Thyroid gland (tissue), 4 donors: Measurements from ENCODE around the gene KRTAP5-2. TPM values are rescaled to one million over a fixed set of nuclear protein-coding genes. Genes with fewer than 3 reads are reported as not detected.
"Not testable (repeated sequence)": the region's sequence is repeated elsewhere in the genome, so short reads cannot be mapped to it uniquely, and the experiment has no call there.

Experiments used
- DNase-seq, 2 donors: peaks; one replicate each; pipeline ENCODE4 v3.0.0-alpha.2; 2019
- H3K27ac ChIP-seq, 3 donors: fragments of 200-600 bp; sonication (generic); 1 replicate in 2 of 3; 2 replicates in 1 of 3; pipeline ENCODE4 v1.5.1; 2016 to 2019; ENCODE audit warnings: mild to moderate bottlenecking in 1 of 3, moderate library complexity in 1 of 3
- H3K27me3 ChIP-seq: fragments of 200-600 bp; sonication (generic); one replicate; pipeline ENCODE4 v1.5.1; 2019
- H3K36me3 ChIP-seq, 2 donors: fragments of 200-600 bp; sonication (generic); one replicate each; pipeline ENCODE4 v1.5.1; 2016 to 2019
- H3K4me1 ChIP-seq, 2 donors: fragments of 200-600 bp; sonication (generic); one replicate each; pipeline ENCODE4 v1.5.1; 2017 to 2019
- H3K4me3 ChIP-seq, 3 donors: fragments of 200-600 bp; sonication (generic); replicated peaks in 1 of 3; 1 replicate in 2 of 3; 2 replicates in 1 of 3; pipeline ENCODE4 v1.5.1; 2016; ENCODE audit warnings: mild to moderate bottlenecking in 1 of 3
- H3K9me3 ChIP-seq: fragments of 200-600 bp; sonication (generic); one replicate; pipeline ENCODE4 v1.5.1; 2017
- CTCF ChIP-seq, 6 experiments: fragments of 200-600 bp in 3 of 6; fragments of 450-650 bp in 3 of 6; sonication (generic) in 3 of 6; IDR thresholded peaks; one replicate each; pipeline ENCODE4 v1.5.1; 2016 to 2019; ENCODE audit warnings: antibody characterized with exemption in 6 of 6, mild to moderate bottlenecking in 2 of 6, inconsistent platforms in 1 of 6, moderate library complexity in 1 of 6
- POLR2A ChIP-seq, 2 donors: fragments of 450-650 bp; IDR thresholded peaks; one replicate each; pipeline ENCODE4 v1.6.1; 2017; ENCODE audit warnings: antibody characterized with exemption in 2 of 2, mild to moderate bottlenecking in 2 of 2, moderate library complexity in 1 of 2
- WGBS, 2 donors: methylation state at CpG; one replicate each; pipeline ENCODE4 v1.1.5; 2017; 5-methylcytosine and 5-hydroxymethylcytosine counted together
- intact Hi-C: fragments of 100-400 bp; cut with DNase I; formaldehyde crosslinking; loops from one replicate; pipeline ENCODE4 v1.15.1; 2023
- total RNA-seq, 4 donors: library from RNA; depleted of rRNA; stranded (reverse); fragments of >200 nt; gene quantifications; one replicate each; pipeline ENCODE4 v1.2.3, GENCODE V29; 2016

KRTAP5-2 gene
- total RNA-seq, 4 donors from 2014 or later: not detected

GRCh38 chr11:1597331-1597993, 632 bp downstream of the KRTAP5-2 start:
- Histone ChIP-seq H3K4me3 (no peak overlapping the region), H3K9me3 (no peaks in the 10 kb centered on the region), H3K36me3 (no peaks in the 10 kb centered on the region), H3K27ac (no peak overlapping the region), H3K4me1 (no peaks in the 10 kb centered on the region), H3K27me3 (no peaks in the 10 kb centered on the region)
- intact Hi-C loops: no loop called here
- WGBS, 2 donors: 78 to 94% methylated on average over 10 of the region's 10 CpGs
- TF ChIP-seq CTCF (IDR thresholded peaks at IDR 0.05) (no peak), POLR2A (IDR thresholded peaks at IDR 0.05) (no peak)
- no peak for DNase-seq

GRCh38 chr11:1596576-1597121, 1.4 kb downstream of the KRTAP5-2 start:
- H3K4me1 ChIP-seq, H3K27me3 ChIP-seq, DNase-seq, H3K36me3 ChIP-seq, intact Hi-C loops, H3K9me3 ChIP-seq, H3K27ac ChIP-seq, H3K4me3 ChIP-seq: not testable (repeated sequence)
- WGBS, 2 donors: 52 to 56% methylated on average over 12 to 18 of the region's 19 CpGs

GRCh38 chr11:1595994-1596575, 2.0 kb downstream of the KRTAP5-2 start:
- H3K27ac ChIP-seq, H3K4me1 ChIP-seq, H3K9me3 ChIP-seq, H3K4me3 ChIP-seq, H3K36me3 ChIP-seq, intact Hi-C loops, DNase-seq, H3K27me3 ChIP-seq: not testable (repeated sequence)
- whole genome bisulfite sequencing, 2 donors: 49 to 58% methylated on average over 11 of the region's 11 CpGs

DNA sequence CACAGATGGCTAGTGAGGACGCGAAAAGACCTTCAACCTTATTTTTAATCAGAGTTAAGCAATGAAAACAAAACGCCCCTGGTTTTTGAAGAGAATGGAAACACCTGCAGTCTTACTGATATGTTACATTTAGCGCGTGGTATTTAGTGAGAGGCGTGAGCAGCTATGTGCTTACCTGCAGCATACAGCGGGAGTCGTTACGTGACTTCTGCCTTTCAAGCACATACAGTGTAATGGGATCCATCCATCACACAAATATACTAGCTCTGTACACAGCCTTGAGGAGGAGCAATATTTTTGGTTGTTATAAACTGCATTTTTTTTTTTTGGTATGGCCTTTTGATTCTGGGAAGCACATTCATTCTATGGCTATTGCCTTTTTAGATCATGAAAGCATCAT, 5.5 kb downstream of the KRTAP5-2 start:
- Histone ChIP-seq H3K27ac (no peak overlapping the region), H3K9me3 (no peaks in the 10 kb centered on the region), H3K36me3 (no peaks in the 10 kb centered on the region), H3K4me3 (no peak overlapping the region), H3K4me1 (no peaks in the 10 kb centered on the region), H3K27me3 (no peaks in the 10 kb centered on the region)
- DNase-seq: no peak
- intact Hi-C loops: no loop called here
- TF ChIP-seq CTCF (IDR thresholded peaks at IDR 0.05) (no peak), POLR2A (IDR thresholded peaks at IDR 0.05) (no peak)
- WGBS, 2 donors: 79 to 80% methylated on average over 9 of the region's 9 CpGs

DNA sequence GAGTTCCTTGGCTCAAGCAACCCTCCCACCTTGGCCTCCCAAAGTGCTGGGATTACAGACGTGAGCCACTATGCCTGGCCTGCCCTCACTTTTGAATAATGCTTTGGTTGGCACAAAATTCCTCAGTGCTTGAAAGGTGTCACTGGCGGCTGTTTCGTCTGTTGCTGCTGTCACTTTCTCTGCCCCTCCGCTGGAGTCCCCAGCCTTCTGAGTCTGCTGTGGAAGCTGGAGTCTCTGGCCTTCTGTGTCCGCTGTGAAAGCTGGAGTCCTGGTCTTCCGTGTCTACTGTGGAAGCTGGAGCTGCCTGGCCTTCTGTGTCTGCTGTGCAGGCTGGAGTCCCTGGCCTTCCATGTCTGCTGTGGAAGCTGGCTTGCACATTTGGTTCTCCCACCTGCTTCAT, 8.1 kb downstream of the KRTAP5-2 start:
- TF ChIP-seq CTCF (IDR thresholded peaks at IDR 0.05): no peak
- TF ChIP-seq POLR2A (IDR thresholded peaks at IDR 0.05): no peak
- WGBS, 2 donors: 87 to 93% methylated on average over 3 to 6 of the region's 6 CpGs
- Histone ChIP-seq H3K27ac (no peak overlapping the region), H3K27me3 (no peaks in the 10 kb centered on the region), H3K36me3 (no peaks in the 10 kb centered on the region), H3K4me1 (no peaks in the 10 kb centered on the region), H3K9me3 (no peaks in the 10 kb centered on the region), H3K4me3 (no peak overlapping the region)
- intact Hi-C loops: no loop called here
- no peak for DNase-seq

DNA sequence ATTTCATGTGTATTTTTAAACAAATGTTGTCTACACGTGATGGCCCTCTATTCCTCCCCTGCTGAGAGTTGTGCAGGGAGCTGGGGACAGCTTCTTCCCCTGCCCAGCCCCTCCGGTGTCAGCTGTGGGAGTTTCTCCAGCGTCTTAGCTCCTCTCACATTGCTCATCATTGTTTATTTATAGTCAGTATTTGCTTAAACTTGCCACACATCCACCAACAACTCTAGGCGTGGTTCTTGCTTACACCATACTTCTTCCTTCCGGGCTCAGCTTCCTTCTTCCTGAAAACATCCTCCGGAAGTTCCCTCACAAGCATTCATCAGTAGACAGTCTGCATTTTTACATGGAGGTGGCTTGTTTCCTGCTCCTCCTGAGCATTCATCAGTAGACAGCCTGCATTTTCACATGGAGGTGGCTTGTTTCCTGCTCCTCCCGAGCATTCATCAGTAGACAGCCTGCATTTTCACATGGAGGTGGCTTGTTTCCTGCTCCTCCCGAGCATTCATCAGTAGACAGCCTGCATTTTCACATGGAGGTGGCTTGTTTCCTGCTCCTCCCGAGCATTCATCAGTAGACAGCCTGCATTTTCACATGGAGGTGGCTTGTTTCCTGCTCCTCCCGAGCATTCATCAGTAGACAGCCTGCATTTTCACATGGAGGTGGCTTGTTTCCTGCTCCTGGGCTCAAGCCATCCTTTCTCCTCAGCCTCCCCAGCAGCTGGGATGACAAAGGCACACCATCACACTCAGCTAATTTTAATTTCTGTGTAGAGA, 8.7 kb downstream of the KRTAP5-2 start:
- DNase-seq, H3K27me3 ChIP-seq, H3K36me3 ChIP-seq, H3K4me3 ChIP-seq, intact Hi-C loops, H3K9me3 ChIP-seq, H3K27ac ChIP-seq, H3K4me1 ChIP-seq: not testable (repeated sequence)
- 39 to 53% methylated on average over 8 of the region's 10 CpGs for WGBS, 2 donors
